ENCODE measurements around the gene AFAP1L2. TPM values are rescaled to one million over a fixed set of nuclear protein-coding genes. Genes with fewer than 3 reads are reported as not detected.

Gene AFAP1L2
- total RNA-seq, 1 donor, result 7.3 TPM

- no peak for TF ChIP-seq CTCF (IDR thresholded peaks at IDR 0.05; ENCODE audit: insufficient read depth, low read depth, low read length)
- no peak overlapping the region for H3K4me3 ChIP-seq (ENCODE audit: low read depth, low read length)
- DNase-seq (ENCODE audit: low read depth), result no peak
Measured at GRCh38 chr10:114271075-114271778, 133.1 kb downstream of the AFAP1L2 start.

GRCh38 chr10:114266521-114266920 is 137.8 kb downstream of the AFAP1L2 start:
- H3K4me3 ChIP-seq (ENCODE audit: low read depth, low read length), result no peak overlapping the region
- TF ChIP-seq CTCF (IDR thresholded peaks at IDR 0.05; ENCODE audit: insufficient read depth, low read depth, low read length), result no peak
- peak; percentile 34 for DNase-seq (ENCODE audit: low read depth)

- no peak for TF ChIP-seq CTCF (IDR thresholded peaks at IDR 0.05; ENCODE audit: insufficient read depth, low read depth, low read length)
- H3K4me3 ChIP-seq (ENCODE audit: low read depth, low read length), result no peak overlapping the region
- peak; percentile 17 for DNase-seq (ENCODE audit: low read depth)
Measured at GRCh38 chr10:114265392-114266053, 138.8 kb downstream of the AFAP1L2 start.

- no peak for DNase-seq (ENCODE audit: low read depth)
- H3K4me3 ChIP-seq (ENCODE audit: low read depth, low read length), result no peak overlapping the region
- TF ChIP-seq CTCF (IDR thresholded peaks at IDR 0.05; ENCODE audit: insufficient read depth, low read depth, low read length), result no peak
Measured at GRCh38 chr10:114262496-114262895, 141.8 kb downstream of the AFAP1L2 start.

- no peak for TF ChIP-seq CTCF (IDR thresholded peaks at IDR 0.05; ENCODE audit: insufficient read depth, low read depth, low read length)
- H3K4me3 ChIP-seq (ENCODE audit: low read depth, low read length), result no peak overlapping the region
- peak; percentile 87 for DNase-seq (ENCODE audit: low read depth)
Measured at GRCh38 chr10:114261076-114261475, 143.2 kb downstream of the AFAP1L2 start.

- H3K4me3 ChIP-seq (ENCODE audit: low read depth, low read length), result no peak overlapping the region
- DNase-seq (ENCODE audit: low read depth), result no peak
- TF ChIP-seq CTCF (IDR thresholded peaks at IDR 0.05; ENCODE audit: insufficient read depth, low read depth, low read length), result no peak
Measured at GRCh38 chr10:114260366-114260765, 143.9 kb downstream of the AFAP1L2 start.
